ENCODE results near the gene ENOSF1.
"Not testable (repeated sequence)": the region's sequence is repeated elsewhere in the genome, so short reads cannot be mapped to it uniquely, and the experiment has no call there.

GRCh38 chr18:730120-730519 is 17.7 kb upstream of the ENOSF1 start:
- not testable (repeated sequence) for TF ChIP-seq ZNF416 (CRISPR knock-in tag; IDR thresholded peaks at IDR 0.05); CTCF (IDR thresholded peaks at IDR 0.05); GABPB1 (CRISPR knock-in tag; IDR thresholded peaks at IDR 0.05)

Measured in WTC11 (cell line).